Spleen (tissue), 11 donors: ENCODE data around the gene ZNF586. TPM values are rescaled to one million over a fixed set of nuclear protein-coding genes. Genes with fewer than 3 reads are reported as not detected.
"Not testable (repeated sequence)": the region's sequence is repeated elsewhere in the genome, so short reads cannot be mapped to it uniquely, and the experiment has no call there.

Source experiments
- DNase-seq: peaks from one replicate; pipeline ENCODE4 v3.0.0-alpha.2; 2020
- H3K27ac ChIP-seq, 8 donors: fragments of 200-600 bp; sonication (generic) in 7 of 8; 1 replicate in 4 of 8; 2 replicates in 4 of 8; pipeline versions ENCODE4 v1.5.0 to v1.8.0; 2016 to 2021; ENCODE audit warnings: inconsistent platforms in 4 of 8, mild to moderate bottlenecking in 4 of 8, moderate library complexity in 1 of 8
- H3K27me3 ChIP-seq, 7 donors: fragments of 200-600 bp; sonication (generic) in 6 of 7; replicated peaks in 1 of 7; 1 replicate in 4 of 7; 2 replicates in 3 of 7; pipeline versions ENCODE4 v1.5.0 to v1.8.0; 2016 to 2021; ENCODE audit warnings: inconsistent platforms in 3 of 7, mild to moderate bottlenecking in 1 of 7
- H3K36me3 ChIP-seq, 6 donors: fragments of 200-600 bp; sonication (generic) in 5 of 6; 1 replicate in 4 of 6; 2 replicates in 2 of 6; pipeline versions ENCODE4 v1.5.0 to v1.8.0; 2016 to 2021; ENCODE audit warnings: inconsistent platforms in 2 of 6
- H3K4me1 ChIP-seq, 6 donors: fragments of 200-600 bp; sonication (generic) in 5 of 6; 1 replicate in 3 of 6; 2 replicates in 3 of 6; pipeline versions ENCODE4 v1.5.0 to v1.8.0; 2016 to 2021; ENCODE audit warnings: inconsistent platforms in 3 of 6
- H3K4me3 ChIP-seq, 8 donors: fragments of 200-600 bp; sonication (generic) in 7 of 8; 1 replicate in 4 of 8; 2 replicates in 4 of 8; pipeline versions ENCODE4 v1.5.0 to v1.8.0; 2016 to 2021; ENCODE audit warnings: inconsistent platforms in 4 of 8, mild to moderate bottlenecking in 4 of 8, moderate library complexity in 2 of 8
- H3K9me3 ChIP-seq, 8 donors: fragments of 200-600 bp; sonication (generic) in 7 of 8; 1 replicate in 4 of 8; 2 replicates in 4 of 8; pipeline versions ENCODE4 v1.5.0 to v1.8.0; 2016 to 2021; ENCODE audit warnings: inconsistent platforms in 4 of 8
- CTCF ChIP-seq, 11 experiments: fragments of 200-600 bp in 7 of 11; fragments of 450-650 bp in 4 of 11; sonication (generic) in 4 of 11; IDR thresholded peaks in 8 of 11; conservative IDR thresholded peaks in 3 of 11; 1 replicate in 7 of 11; 2 replicates in 4 of 11; pipeline versions ENCODE4 v1.4.0 to v1.8.0; 2016 to 2021; ENCODE audit warnings: antibody characterized with exemption in 11 of 11, inconsistent platforms in 4 of 11, mild to moderate bottlenecking in 1 of 11
- POLR2A ChIP-seq, 3 donors: fragments of 450-650 bp; IDR thresholded peaks; one replicate each; pipeline ENCODE4 v1.5.1; 2017; ENCODE audit warnings: antibody characterized with exemption in 3 of 3, mild to moderate bottlenecking in 1 of 3
- POLR2AphosphoS5 ChIP-seq, 3 donors: sonication (generic); formaldehyde crosslinking; IDR thresholded peaks; one replicate each; pipeline ENCODE4 v1.5.1; 2017; ENCODE audit warnings: antibody characterized with exemption in 3 of 3
- WGBS, 5 donors: extraction: QIAGEN DNeasy Blood & Tissue Kit in 3 of 5; methylation state at CpG; one replicate each; pipeline versions ENCODE4 v1.1.5 to v1.1.7; 2013 to 2018; 5-methylcytosine and 5-hydroxymethylcytosine counted together
- intact Hi-C: fragments of 100-400 bp; cut with DNase I; formaldehyde crosslinking; loops from one replicate; pipeline ENCODE4 v1.15.0; 2023; ENCODE audit warnings: low total_unique reads
- polyA plus RNA-seq, 3 donors: library from polyadenylated mRNA; stranded (reverse); fragments of 200-250 nt; gene quantifications; one replicate each; pipeline ENCODE4 v1.2.1, GENCODE V29; 2013
- total RNA-seq, 7 donors: library from RNA; depleted of rRNA in 3 of 7; stranded (reverse); fragments of >200 nt in 3 of 7; fragmentation: NEBNext Ultra II Directional in 4 of 7; extraction: Animal tissue kit (Norgen Biotek cat#: 25700) in 4 of 7; gene quantifications; one replicate each; pipeline versions ENCODE4 v1.1.0 to v1.2.1, GENCODE V29; 2016 to 2021
- donor health status: healthy with polysubstance abuse.
- donor health status: DM: no; HTN: no; CAD: no; lungs with moderate emphysema.
- donor health status: DM: no; HTN: no; CAD: no.
- donor health status: Bipolar disorder and iron deficiency.
- donor health status: healthy.
- donor health status: DM: no; HTN: no; CAD: no.
- donor health status: DM: yes; HTN: yes; CAD: no.

ZNF586 gene
- total and polyA plus RNA-seq, 10 donors, result 7.3 to 45.6 (median 31.8) TPM

DNA sequence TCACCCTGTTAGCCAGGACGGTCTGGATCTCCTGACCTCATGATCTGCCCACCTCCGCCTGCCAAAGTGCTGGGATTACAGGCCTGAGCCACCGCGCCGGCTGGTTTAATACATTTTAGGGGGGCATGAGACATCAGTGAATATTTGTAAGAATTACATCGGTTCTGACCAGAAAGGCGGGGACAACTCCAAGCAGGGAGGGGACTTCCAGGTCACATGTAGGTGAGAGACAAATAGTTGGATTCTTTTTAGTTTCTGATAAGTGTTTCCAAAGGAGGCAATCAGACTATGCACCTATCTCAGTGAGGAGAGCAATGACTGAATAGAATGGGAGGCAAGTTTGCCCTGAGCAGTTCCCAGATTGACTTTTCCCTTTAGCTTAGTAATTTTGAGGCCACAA, 48.9 kb downstream of the ZNF586 start:
- WGBS, 5 donors, result 87 to 96% (median 93%) methylated on average over 7 of the region's 7 CpGs

DNA sequence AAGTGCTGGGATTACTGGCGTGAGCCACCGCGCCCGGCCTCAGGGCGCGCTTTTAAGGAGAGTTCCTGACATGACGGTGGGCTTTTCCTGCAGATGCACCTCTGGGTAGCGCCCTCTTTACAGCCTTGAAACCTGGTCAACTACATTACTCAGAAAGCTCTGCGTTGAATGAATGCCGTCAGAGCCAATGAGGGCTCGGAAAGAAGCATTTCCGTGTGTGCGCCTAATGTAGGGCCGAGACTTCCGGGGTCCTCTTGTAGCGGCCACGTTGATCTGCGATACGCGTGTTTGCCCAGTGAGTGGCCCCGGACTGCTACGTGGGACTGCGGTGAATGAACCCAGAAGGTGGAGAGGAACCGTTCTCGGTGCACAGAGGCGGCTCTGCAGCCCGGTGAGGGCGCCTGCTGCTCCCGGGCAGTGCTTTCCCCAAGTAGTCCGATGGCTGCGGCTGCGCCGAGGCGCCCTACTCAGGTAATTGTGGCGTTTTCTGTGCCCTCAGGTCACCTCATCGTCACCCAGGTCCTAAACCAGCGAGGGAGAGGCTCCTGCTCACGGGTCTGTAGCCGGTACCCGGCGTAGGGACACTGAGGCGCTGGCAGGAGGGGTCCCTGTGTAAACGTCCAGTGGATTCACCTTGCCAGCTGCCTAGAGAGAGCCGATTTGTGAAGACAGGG, 50.1 kb downstream of the ZNF586 start:
- DNase-seq, result peak; percentile 91
- Histone ChIP-seq H3K27me3 (no peaks in the 10 kb centered on the region), H3K4me1 (peaks cover 0 to 56% (median 34%) of the 10 kb centered on the region in 6 donors), H3K9me3 (no peaks in the 10 kb centered on the region), H3K36me3 (peaks cover 0 to 29% (median 0%) of the 10 kb centered on the region in 6 donors), H3K27ac (peak overlapping the region; percentile 74 to 91 (median 85)), H3K4me3 (peak overlapping the region; percentile 67 to 95 (median 76))
- TF ChIP-seq CTCF (IDR thresholded peaks at IDR 0.05 in 8 of 11, conservative IDR thresholded peaks at IDR 0.05 in 3 of 11) (peak in 1 of 11 experiments; percentile 9), POLR2A (IDR thresholded peaks at IDR 0.05) (peak in 1 of 3 donors; percentile 52), POLR2AphosphoS5 (IDR thresholded peaks at IDR 0.05) (peak; percentile 87 to 91 (median 87))
- 0 to 1% (median 0%) methylated on average over 31 to 44 of the region's 44 CpGs for WGBS, 5 donors
- intact Hi-C loops, result no loop called here

More for the DNA sequence above, 48.9 kb downstream of the ZNF586 start:
- peak overlapping the region in 1 of 8 donors; percentile 88 for H3K27ac ChIP-seq
- no peak for TF ChIP-seq POLR2A (IDR thresholded peaks at IDR 0.05)
- TF ChIP-seq CTCF (IDR thresholded peaks at IDR 0.05 in 8 of 11, conservative IDR thresholded peaks at IDR 0.05 in 3 of 11), result no peak
- no peak for TF ChIP-seq POLR2AphosphoS5 (IDR thresholded peaks at IDR 0.05)
- H3K27me3 ChIP-seq, result no peaks in the 10 kb centered on the region
- DNase-seq, result no peak
- peaks cover 4 to 61% (median 39%) of the 10 kb centered on the region in 6 donors for H3K4me1 ChIP-seq
- no peaks in the 10 kb centered on the region for H3K9me3 ChIP-seq
- H3K4me3 ChIP-seq, result peak overlapping the region in 1 of 8 donors; percentile 75
- H3K36me3 ChIP-seq, result peaks cover 0 to 19% (median 0%) of the 10 kb centered on the region in 6 donors
- intact Hi-C loops, result no loop called here

- intact Hi-C loops, result no loop called here
- Histone ChIP-seq H3K4me3 (peak overlapping the region in 7 of 8 donors; percentile 67 to 85 (median 75)), H3K4me1 (peaks cover 0 to 48% (median 28%) of the 10 kb centered on the region in 6 donors), H3K9me3 (no peaks in the 10 kb centered on the region), H3K36me3 (peaks cover 0 to 38% (median 0%) of the 10 kb centered on the region in 6 donors), H3K27me3 (no peaks in the 10 kb centered on the region), H3K27ac (peak overlapping the region in 5 of 8 donors; percentile 81 to 88 (median 85))
- WGBS, 5 donors, result 79 to 93% (median 86%) methylated on average over 6 of the region's 6 CpGs
- TF ChIP-seq POLR2AphosphoS5 (IDR thresholded peaks at IDR 0.05) (peak in 1 of 3 donors; percentile 7), CTCF (IDR thresholded peaks at IDR 0.05 in 8 of 11, conservative IDR thresholded peaks at IDR 0.05 in 3 of 11) (no peak)
- no peak for DNase-seq
Measured at GRCh38 chr19:57820599-57820998, 51.1 kb downstream of the ZNF586 start.

DNA sequence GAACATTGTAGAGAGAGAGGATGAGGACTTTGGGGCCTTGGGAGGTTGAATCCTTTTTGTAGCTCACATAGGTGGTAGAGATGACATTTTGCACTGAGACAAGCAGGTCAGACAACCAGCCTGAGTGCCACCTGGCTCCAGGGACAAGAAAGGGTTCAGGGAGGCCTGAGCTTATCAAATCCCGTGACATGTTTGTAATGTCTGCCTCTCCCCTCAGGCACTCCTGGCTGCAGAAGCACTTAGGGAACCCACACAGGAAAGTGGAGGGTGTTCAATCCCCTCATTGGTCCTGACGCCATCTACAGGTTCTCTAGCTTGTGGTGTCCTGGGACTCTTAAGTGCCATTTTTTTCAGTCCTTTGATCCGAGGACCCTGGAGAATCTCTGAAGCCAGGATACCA, 51.6 kb downstream of the ZNF586 start:
- WGBS, 5 donors, result 65 to 89% (median 79%) methylated on average over 2 to 3 of the region's 3 CpGs
- H3K9me3 ChIP-seq, H3K27me3 ChIP-seq, H3K27ac ChIP-seq, DNase-seq, intact Hi-C loops: not testable (repeated sequence)
- Histone ChIP-seq H3K36me3 (peaks cover 0 to 41% (median 0%) of the 10 kb centered on the region in 6 donors), H3K4me3 (peak overlapping the region in 1 of 8 donors; percentile 77), H3K4me1 (peaks cover 0 to 48% (median 27%) of the 10 kb centered on the region in 6 donors)

- H3K27ac ChIP-seq, H3K4me3 ChIP-seq, H3K27me3 ChIP-seq, intact Hi-C loops, H3K9me3 ChIP-seq, DNase-seq: not testable (repeated sequence)
- peaks cover 0 to 45% (median 0%) of the 10 kb centered on the region in 6 donors for H3K36me3 ChIP-seq
- WGBS, 5 donors, result 87 to 100% (median 95%) methylated on average over 2 to 3 of the region's 3 CpGs
- H3K4me1 ChIP-seq, result peaks cover 0 to 48% (median 27%) of the 10 kb centered on the region in 6 donors
Measured at GRCh38 chr19:57821501-57821900, 52.0 kb downstream of the ZNF586 start.

DNA sequence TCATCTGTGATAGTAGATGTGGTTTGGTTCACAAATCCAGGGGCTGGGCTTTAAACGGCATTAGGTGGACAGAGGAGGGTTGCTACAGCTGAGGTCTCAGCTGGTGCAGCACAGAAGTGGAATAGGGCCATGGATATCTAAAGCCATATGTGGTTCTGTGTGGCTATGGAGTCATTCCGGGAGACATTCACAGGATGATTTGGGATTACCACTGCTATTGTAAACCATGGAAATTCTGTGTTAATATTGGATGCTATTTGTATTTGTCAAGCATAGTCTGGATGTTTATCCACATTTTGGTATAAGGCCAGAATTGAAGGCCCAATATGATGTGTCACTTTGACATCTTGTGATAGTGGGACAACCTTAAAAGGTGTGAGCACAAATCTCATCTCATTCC, 53.7 kb downstream of the ZNF586 start:
- H3K27ac ChIP-seq, DNase-seq, H3K4me3 ChIP-seq, intact Hi-C loops, H3K9me3 ChIP-seq, H3K27me3 ChIP-seq: not testable (repeated sequence)
- Histone ChIP-seq H3K36me3 (peaks cover 0 to 56% (median 0%) of the 10 kb centered on the region in 6 donors), H3K4me1 (peaks cover 0 to 48% (median 27%) of the 10 kb centered on the region in 6 donors)
- WGBS, 5 donors, result 73 to 91% (median 90%) methylated on average over 2 of the region's 2 CpGs

DNA sequence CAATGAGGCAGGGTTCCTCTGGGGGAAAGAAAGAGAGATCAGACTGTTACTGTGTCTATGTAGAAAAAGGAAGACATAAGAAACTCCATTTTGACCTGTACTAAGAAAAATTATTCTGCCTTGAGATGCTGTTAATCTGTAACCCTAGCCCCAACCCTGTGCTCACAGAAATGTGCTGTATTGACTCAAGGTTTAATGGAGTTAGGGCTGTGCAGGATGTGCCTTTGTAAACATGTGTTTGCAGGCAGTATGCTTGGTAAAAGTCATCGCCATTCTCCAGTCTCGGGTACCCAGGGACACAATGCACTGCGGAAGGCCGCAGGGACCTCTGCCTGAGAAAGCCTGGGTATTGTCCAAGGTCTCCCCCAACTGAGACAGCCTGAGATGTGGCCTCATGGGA, 54.1 kb downstream of the ZNF586 start:
- H3K4me3 ChIP-seq, H3K27ac ChIP-seq, H3K27me3 ChIP-seq, H3K9me3 ChIP-seq, intact Hi-C loops, DNase-seq: not testable (repeated sequence)
- H3K4me1 ChIP-seq, result peaks cover 0 to 44% (median 25%) of the 10 kb centered on the region in 6 donors
- WGBS, 5 donors, result 79 to 95% (median 90%) methylated on average over 4 of the region's 4 CpGs
- peaks cover 0 to 56% (median 2%) of the 10 kb centered on the region in 6 donors for H3K36me3 ChIP-seq
